K562 (cell line): ENCODE measurements around the gene LRRC25. TPM values are rescaled to one million over a fixed set of nuclear protein-coding genes. Genes with fewer than 3 reads are reported as not detected.

Experiments
- DACH1 ChIP-seq: fragments of 450-650 bp; IDR thresholded peaks from 2 replicates; pipeline ENCODE4 v1.6.1; 2018; ENCODE audit not compliant: partially characterized antibody
- DDX20 ChIP-seq: fragments of 450-650 bp; IDR thresholded peaks from 2 replicates; pipeline ENCODE4 v1.6.1; 2016; ENCODE audit warnings: missing genetic modification characterization, low read depth, mild to moderate bottlenecking, missing compliant biosample characterization, moderate library complexity
- KDM1A ChIP-seq, 2 experiments: fragments of 450-650 bp; IDR thresholded peaks; 2 replicates each; pipeline ENCODE4 v1.6.1; 2016; ENCODE audit warnings: mild to moderate bottlenecking in 2 of 2
- KDM2B ChIP-seq: fragments of 250-450 bp; sonication (Bioruptor Pico); IDR thresholded peaks from 2 replicates; pipeline ENCODE4 v1.8.0; 2021; ENCODE audit warnings: mild to moderate bottlenecking, moderate library complexity
- KLF1 ChIP-seq: fragments of 450-650 bp; IDR thresholded peaks from 2 replicates; pipeline ENCODE4 v1.6.1; 2016; ENCODE audit warnings: missing genetic modification characterization, missing compliant biosample characterization
- MYC ChIP-seq, 2 experiments: fragments of 250-450 bp in 1 of 2; sonication (Bioruptor Pico) in 1 of 2; IDR thresholded peaks; 2 replicates each; pipeline versions ENCODE4 v1.5.1 to v1.6.1; 2012 to 2021; ENCODE audit warnings: low read depth in 2 of 2, borderline replicate concordance in 1 of 2, improper control_type of control experiment in 1 of 2, low read length in 1 of 2, mild to moderate bottlenecking in 1 of 2, moderate library complexity in 1 of 2
- U2AF1 ChIP-seq: fragments of 200-400 bp; formaldehyde crosslinking; optimal IDR thresholded peaks from 2 replicates; pipeline ENCODE3; 2017; ENCODE audit warnings: mild to moderate bottlenecking, low read depth, low read length, moderate library complexity
- WHSC1 ChIP-seq: IDR thresholded peaks from one replicate; pipeline ENCODE4 v1.6.1; 2012; ENCODE audit warnings: low read length, control low read depth, inconsistent platforms
- ZNF253 ChIP-seq: fragments of 250-450 bp; sonication (Bioruptor Pico); conservative IDR thresholded peaks from 2 replicates; pipeline ENCODE4 v1.6.1; 2021; ENCODE audit warnings: mild to moderate bottlenecking
- ZNF282 ChIP-seq: sonication (generic); formaldehyde crosslinking; IDR thresholded peaks from 2 replicates; pipeline ENCODE4 v1.8.1; 2023; ENCODE audit warnings: missing genetic modification reagents
- polyA plus RNA-seq, 8 experiments: library from polyadenylated mRNA; depleted of rRNA in 4 of 8; stranded (reverse) in 5 of 8; unstranded in 3 of 8; fragments of >200 nt; fragmentation: Nextera tagmentation in 2 of 8; fragmentation: Illumina TruSeq in 1 of 8; extraction: Ambion mirVana in 2 of 8; extraction: Trizol in 1 of 8; gene quantifications; 2 replicates each; pipeline versions ENCODE4 v1.2.1 to v1.2.3, GENCODE V29; 2011 to 2014; ENCODE audit warnings: inconsistent platforms in 1 of 8, missing spikeins in 1 of 8
- total RNA-seq, 7 experiments: library from RNA; depleted of rRNA in 6 of 7; stranded (reverse); fragments of >200 nt in 6 of 7; fragmentation: Illumina TruSeq in 2 of 7; extraction: Trizol in 2 of 7; gene quantifications; 2 replicates each; pipeline versions ENCODE4 v1.2.1 to v1.2.3, GENCODE V29; 2011 to 2021; ENCODE audit warnings: low replicate concordance in 1 of 7
- TF ChIP-seq, protein P1 (sequence below), 2 experiments: fragments of 450-650 bp; IDR thresholded peaks; 2 replicates each; pipeline ENCODE4 v1.6.1; 2016
- TF ChIP-seq, protein P2 (sequence below), 3 experiments: fragments of 200-800 bp in 1 of 3; sonication (Bioruptor generic) in 1 of 3; sonication (generic) in 1 of 3; formaldehyde crosslinking in 1 of 3; IDR thresholded peaks; 2 replicates each; pipeline versions ENCODE4 v1.6.1 to v1.8.0; 2016 to 2022; ENCODE audit warnings: mild to moderate bottlenecking in 2 of 3, missing compliant biosample characterization in 2 of 3, missing genetic modification characterization in 2 of 3, missing genetic modification reagents in 1 of 3
- TF ChIP-seq, protein P3 (sequence below): fragments of 450-650 bp; conservative IDR thresholded peaks from 2 replicates; pipeline ENCODE4 v1.6.1; 2016; ENCODE audit warnings: missing genetic modification characterization, low read depth, mild to moderate bottlenecking, missing compliant biosample characterization, moderate library complexity
- TF ChIP-seq, protein P4 (sequence below): sonication (generic); formaldehyde crosslinking; IDR thresholded peaks from 2 replicates; pipeline ENCODE4 v1.8.1; 2023; ENCODE audit warnings: missing genetic modification reagents, mild to moderate bottlenecking, borderline replicate concordance
- TF ChIP-seq, protein P5 (sequence below): fragments of 150-350 bp; conservative IDR thresholded peaks from 2 replicates; pipeline ENCODE4 v1.6.1; 2014; ENCODE audit warnings: low read length

Gene LRRC25
- total and polyA plus RNA-seq, 9 of the 15 experiments (the other 6 are each of a cell fraction or from before 2014, with no cell fraction given), result 0.07 to 0.36 (median 0.10) TPM; not detected in 3

DNA sequence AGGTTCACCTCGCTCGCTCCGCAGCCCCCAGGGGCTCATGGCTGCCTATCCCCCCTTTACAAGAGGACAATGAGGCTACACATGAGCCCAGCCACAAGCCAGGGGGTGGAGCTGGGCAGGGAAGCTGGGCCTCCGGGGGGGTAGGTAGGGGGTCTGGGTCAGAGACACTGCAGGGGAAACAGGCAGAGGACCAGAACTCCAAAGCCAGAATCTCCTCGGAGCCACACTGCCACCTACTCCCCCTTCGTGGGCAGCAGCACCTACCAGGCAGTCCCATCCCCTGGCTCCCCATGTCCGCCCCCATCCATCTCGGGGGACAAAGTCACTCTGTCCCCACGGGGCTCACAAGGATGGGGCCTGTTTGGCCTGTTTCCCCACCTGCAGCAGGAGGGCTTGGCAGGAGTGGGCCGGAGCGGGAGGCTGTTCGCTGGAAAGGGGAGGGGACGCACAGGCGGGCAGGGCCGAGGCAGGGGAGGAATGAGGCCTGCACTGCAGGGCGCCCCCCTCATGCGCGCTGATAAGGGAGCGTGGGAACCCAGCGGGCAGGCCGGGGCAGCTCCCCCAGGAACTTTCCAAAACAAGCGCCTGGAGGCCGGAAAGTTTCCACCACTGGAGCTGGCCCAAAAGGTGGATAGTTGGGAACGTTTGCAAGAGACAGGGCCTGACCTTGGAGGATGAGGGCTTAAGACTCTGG, 41.1 kb upstream of the LRRC25 start (continued):
- TF ChIP-seq U2AF1, result no peak
- no peak for TF ChIP-seq WHSC1
- TF ChIP-seq KDM2B, result no peak
- TF ChIP-seq, protein P1, sequence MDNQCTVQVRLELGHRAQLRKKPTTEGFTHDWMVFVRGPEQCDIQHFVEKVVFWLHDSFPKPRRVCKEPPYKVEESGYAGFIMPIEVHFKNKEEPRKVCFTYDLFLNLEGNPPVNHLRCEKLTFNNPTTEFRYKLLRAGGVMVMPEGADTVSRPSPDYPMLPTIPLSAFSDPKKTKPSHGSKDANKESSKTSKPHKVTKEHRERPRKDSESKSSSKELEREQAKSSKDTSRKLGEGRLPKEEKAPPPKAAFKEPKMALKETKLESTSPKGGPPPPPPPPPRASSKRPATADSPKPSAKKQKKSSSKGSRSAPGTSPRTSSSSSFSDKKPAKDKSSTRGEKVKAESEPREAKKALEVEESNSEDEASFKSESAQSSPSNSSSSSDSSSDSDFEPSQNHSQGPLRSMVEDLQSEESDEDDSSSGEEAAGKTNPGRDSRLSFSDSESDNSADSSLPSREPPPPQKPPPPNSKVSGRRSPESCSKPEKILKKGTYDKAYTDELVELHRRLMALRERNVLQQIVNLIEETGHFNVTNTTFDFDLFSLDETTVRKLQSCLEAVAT (IDR thresholded peaks at IDR 0.05), result no peak
- TF ChIP-seq, protein P2, sequence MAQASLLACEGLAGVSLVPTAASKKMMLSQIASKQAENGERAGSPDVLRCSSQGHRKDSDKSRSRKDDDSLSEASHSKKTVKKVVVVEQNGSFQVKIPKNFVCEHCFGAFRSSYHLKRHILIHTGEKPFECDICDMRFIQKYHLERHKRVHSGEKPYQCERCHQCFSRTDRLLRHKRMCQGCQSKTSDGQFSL (CRISPR knock-in tag; IDR thresholded peaks at IDR 0.05), result 0 out of 2 replicates have a peak, but pooled peaks have one; percentile 59
- TF ChIP-seq, protein P2 (tag; IDR thresholded peaks at IDR 0.05), result no peak; a peak in 1 of 4 replicates
- no peak for TF ChIP-seq DDX20 (tag)
- no peak for TF ChIP-seq KDM1A (IDR thresholded peaks at IDR 0.05)
- TF ChIP-seq, protein P3, sequence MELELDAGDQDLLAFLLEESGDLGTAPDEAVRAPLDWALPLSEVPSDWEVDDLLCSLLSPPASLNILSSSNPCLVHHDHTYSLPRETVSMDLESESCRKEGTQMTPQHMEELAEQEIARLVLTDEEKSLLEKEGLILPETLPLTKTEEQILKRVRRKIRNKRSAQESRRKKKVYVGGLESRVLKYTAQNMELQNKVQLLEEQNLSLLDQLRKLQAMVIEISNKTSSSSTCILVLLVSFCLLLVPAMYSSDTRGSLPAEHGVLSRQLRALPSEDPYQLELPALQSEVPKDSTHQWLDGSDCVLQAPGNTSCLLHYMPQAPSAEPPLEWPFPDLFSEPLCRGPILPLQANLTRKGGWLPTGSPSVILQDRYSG (tag), result no peak
- no peak for TF ChIP-seq ZNF253 (CRISPR knock-in tag)
- TF ChIP-seq DACH1, result no peak
- TF ChIP-seq ZNF282 (CRISPR knock-in tag), result no peak
- TF ChIP-seq, protein P4, sequence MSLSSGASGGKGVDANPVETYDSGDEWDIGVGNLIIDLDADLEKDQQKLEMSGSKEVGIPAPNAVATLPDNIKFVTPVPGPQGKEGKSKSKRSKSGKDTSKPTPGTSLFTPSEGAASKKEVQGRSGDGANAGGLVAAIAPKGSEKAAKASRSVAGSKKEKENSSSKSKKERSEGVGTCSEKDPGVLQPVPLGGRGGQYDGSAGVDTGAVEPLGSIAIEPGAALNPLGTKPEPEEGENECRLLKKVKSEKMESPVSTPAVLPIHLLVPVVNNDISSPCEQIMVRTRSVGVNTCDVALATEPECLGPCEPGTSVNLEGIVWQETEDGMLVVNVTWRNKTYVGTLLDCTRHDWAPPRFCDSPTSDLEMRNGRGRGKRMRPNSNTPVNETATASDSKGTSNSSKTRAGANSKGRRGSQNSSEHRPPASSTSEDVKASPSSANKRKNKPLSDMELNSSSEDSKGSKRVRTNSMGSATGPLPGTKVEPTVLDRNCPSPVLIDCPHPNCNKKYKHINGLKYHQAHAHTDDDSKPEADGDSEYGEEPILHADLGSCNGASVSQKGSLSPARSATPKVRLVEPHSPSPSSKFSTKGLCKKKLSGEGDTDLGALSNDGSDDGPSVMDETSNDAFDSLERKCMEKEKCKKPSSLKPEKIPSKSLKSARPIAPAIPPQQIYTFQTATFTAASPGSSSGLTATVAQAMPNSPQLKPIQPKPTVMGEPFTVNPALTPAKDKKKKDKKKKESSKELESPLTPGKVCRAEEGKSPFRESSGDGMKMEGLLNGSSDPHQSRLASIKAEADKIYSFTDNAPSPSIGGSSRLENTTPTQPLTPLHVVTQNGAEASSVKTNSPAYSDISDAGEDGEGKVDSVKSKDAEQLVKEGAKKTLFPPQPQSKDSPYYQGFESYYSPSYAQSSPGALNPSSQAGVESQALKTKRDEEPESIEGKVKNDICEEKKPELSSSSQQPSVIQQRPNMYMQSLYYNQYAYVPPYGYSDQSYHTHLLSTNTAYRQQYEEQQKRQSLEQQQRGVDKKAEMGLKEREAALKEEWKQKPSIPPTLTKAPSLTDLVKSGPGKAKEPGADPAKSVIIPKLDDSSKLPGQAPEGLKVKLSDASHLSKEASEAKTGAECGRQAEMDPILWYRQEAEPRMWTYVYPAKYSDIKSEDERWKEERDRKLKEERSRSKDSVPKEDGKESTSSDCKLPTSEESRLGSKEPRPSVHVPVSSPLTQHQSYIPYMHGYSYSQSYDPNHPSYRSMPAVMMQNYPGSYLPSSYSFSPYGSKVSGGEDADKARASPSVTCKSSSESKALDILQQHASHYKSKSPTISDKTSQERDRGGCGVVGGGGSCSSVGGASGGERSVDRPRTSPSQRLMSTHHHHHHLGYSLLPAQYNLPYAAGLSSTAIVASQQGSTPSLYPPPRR (CRISPR knock-in tag), result no peak
- TF ChIP-seq, protein P5, sequence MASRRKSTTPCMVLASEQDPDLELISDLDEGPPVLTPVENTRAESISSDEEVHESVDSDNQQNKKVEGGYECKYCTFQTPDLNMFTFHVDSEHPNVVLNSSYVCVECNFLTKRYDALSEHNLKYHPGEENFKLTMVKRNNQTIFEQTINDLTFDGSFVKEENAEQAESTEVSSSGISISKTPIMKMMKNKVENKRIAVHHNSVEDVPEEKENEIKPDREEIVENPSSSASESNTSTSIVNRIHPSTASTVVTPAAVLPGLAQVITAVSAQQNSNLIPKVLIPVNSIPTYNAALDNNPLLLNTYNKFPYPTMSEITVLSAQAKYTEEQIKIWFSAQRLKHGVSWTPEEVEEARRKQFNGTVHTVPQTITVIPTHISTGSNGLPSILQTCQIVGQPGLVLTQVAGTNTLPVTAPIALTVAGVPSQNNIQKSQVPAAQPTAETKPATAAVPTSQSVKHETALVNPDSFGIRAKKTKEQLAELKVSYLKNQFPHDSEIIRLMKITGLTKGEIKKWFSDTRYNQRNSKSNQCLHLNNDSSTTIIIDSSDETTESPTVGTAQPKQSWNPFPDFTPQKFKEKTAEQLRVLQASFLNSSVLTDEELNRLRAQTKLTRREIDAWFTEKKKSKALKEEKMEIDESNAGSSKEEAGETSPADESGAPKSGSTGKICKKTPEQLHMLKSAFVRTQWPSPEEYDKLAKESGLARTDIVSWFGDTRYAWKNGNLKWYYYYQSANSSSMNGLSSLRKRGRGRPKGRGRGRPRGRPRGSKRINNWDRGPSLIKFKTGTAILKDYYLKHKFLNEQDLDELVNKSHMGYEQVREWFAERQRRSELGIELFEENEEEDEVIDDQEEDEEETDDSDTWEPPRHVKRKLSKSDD, result no peak
- no peak for TF ChIP-seq KLF1 (tag)
- peak; percentile 76 for TF ChIP-seq MYC (IDR thresholded peaks at IDR 0.05; ENCODE audit: low read depth, low read length)
- peak; percentile 35; the same call in 1 of the 2 replicates for TF ChIP-seq MYC (CRISPR knock-in tag; IDR thresholded peaks at IDR 0.05; ENCODE audit: borderline replicate concordance, low read depth)
